Lung microvascular endothelial cell (primary cell): Measurements from ENCODE around the gene LRRFIP1. TPM values are rescaled to one million over a fixed set of nuclear protein-coding genes. Genes with fewer than 3 reads are reported as not detected.

Source experiments
- DNase-seq, 2 donors: peaks; one replicate each; pipeline versions ENCODE4 v3.0.0 to v3.0.0-alpha.2; 2010; ENCODE audit warnings: low read depth in 2 of 2
- total RNA-seq: library from RNA; depleted of rRNA; stranded (reverse); fragments of >200 nt; gene quantifications from 2 replicates; pipeline ENCODE4 v1.2.1, GENCODE V29; 2014

Gene LRRFIP1
- total RNA-seq, 1 donor from 2014 or later, result 89.3 TPM

DNA sequence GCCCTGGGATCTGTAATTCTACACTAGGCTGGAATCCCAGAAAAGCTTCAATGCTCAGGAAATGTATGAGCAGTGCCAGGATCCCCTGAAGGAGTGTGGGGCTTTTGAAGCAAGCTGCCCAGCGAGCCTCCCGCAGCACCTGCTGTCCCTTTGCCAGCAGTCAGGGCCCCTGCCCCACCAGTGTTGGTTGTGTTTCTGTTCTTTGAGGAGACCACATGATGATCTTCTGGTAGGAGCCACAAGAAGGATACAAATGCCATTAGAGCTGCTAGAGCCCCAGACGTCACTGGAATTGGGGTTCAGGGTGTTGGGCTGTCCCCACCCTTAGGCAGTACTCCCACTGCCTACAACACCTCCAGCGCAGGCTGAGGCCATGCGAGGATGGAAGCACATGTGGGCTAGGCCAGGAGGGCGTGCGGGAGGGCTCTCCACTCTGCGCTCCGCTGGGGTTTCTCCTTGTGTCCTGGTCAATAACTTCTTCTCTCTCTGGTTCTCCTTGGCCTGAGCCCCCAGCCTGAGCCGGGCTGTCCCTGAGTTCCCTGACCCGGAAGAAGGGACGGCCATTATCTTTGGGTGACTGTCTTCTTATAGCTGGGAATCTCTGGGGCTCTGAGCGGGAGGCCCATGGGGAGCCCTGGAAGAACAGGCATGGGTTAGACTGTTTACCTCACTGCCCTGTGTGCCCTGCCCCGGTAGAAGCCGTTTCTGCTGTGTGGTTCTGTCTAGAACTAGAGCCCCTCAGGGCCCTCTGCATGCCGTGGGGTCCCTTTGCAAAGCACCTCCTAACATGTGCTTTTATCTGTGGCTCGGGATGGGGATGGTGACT is 73.9 kb downstream of the LRRFIP1 start:
- no peak for DNase-seq

DNA sequence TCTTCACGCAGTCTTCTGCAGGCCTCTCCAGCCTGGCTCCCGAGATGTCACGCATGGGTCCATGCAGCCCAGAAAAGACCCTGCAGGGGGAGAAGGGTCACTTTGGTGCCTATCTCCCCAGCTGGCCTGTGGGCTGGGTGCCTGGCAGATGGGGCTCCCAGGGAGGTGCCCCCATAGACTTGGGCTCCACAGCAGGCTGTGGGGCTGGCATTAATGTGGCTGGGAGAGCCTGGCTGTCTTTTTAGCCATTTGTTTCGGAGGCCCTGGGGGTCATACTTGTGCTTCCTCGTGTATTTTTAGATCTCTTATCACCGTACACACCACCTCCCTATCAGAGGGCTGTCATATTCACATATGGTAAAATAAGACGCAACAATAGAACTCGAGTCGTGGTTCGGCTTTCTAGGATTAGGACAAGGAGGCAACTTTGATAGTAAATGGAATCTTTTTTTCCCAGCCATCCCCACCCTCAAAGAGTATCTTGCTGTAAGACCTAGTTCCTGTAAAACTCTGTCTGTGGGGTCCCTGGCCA is 74.5 kb downstream of the LRRFIP1 start:
- no peak for DNase-seq

DNA sequence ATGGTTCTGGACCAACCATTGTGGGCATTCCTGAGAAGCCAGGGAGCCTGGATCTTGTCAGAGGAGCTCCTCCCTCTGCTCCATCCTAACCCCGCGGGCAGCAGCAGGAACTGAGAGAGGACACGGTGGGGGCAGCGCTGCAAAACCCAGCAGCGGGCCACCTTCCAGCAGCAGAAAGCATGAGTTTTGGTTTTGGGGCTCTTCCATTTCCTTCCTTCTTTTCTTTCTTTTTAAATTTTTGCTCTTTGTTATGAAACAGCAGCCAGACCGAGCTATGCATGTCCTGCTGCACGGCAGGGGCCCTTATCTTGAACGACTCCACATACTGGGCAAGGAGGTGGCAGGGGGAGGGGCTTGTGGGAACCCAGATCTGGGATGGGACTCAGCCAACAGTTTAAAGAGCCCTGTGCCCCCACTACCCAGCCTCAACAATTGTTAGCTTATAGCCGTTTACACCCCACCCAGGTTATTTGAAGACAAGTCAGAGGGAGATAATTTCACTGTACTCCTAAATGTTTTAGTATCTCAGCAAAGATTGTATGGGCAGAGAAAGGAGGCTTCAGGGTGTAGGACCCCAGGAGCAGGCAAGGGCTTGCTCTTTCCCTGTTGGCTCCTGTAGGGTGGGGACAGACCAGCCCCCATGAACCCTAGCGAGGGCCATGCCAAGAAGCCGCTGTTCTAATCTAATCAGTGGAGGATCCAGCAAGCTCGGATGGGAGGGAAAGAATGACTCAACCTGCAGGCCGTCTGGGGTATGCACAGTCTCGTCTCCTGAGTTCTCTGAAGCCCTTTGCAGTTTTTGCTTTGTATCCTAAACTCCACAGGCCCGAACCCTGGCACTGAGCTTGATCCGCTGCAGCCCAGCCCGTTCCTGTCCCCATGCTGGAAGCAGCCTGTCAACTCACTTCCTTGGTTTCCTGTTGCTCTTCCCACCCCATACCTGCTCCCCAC is 75.3 kb downstream of the LRRFIP1 start:
- DNase-seq, result peak; percentile 55 to 71

DNA sequence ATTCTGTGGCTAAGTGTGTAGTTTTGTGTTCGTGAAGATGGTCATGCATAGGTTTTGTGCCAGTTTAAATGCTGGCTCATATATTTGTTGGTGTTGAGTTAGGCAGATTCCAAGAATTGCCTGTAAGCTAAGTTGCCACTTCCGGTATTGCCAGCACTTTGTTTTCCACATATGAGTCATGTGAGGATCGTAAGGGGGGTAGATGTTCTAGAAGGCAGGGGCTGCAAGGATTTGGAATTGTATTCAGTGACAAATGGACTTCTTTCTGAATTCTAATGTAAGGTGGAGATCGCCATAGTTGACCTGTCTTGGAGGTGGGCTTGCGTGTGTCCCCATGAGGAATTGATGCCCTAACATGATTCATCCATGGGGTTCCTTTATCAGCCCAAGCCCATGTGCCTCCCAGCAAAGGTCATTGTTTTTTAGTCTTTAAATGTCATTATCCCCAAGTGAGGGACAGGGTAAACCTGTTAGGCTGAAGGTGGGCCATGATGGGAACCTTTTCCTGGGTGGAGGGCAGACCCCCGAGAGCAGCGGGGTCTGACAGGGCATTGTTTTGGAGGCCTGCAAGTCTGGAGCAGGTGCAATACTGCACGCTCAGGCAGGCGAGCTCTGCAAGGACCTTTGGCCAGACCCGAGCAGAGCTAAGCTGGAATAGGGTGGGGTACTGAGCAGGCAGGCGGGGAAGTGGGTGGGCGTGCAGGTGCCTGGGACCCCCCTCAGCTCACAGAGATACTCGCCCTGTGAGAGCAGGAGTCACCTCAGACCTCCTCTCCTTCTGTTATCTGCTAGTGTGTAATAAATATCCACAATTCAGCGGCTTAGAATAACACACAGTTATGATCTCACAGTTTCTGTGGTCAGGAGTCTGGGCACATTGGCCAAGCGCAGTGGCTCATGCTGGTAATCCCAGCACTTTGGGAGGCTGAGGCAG is 77.4 kb downstream of the LRRFIP1 start:
- DNase-seq, result peak in 1 of 2 donors; percentile 62

DNA sequence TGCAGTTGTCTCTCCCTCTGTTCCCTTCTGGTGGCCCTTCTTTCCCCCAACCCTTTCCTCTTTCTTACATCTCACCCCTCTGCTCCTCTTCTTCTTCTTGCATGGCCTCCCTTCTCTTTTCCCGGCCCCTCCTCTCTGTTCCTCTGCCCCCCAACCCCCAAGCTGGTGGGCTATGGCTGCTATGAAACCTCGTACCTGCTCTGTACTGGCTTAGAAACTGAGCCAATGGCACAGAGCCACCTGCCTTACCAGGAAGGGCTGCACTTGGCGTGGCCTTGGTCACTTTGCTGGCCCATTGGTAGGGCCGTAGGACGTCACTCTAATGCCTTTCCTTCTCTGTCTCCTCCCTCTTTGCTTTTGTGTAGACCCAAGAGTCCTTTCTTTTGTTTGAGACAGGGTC is 78.9 kb downstream of the LRRFIP1 start:
- no peak for DNase-seq

DNA sequence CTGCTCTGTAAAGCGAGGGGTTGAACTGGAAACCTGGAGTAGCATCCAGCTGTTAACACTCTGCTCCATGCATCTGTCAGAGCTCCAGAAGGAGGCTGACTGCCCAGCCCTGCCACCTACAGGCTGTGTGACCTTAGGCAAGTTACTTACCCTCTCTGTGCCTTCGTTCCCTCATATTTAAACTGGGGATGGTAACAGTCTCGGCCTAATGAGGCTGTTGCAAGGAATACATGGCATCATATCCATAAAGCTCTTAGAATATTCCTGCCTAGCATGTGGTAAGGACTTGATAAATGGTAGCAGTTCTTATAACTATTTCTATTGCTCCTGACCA is 80.6 kb downstream of the LRRFIP1 start:
- no peak for DNase-seq

DNA sequence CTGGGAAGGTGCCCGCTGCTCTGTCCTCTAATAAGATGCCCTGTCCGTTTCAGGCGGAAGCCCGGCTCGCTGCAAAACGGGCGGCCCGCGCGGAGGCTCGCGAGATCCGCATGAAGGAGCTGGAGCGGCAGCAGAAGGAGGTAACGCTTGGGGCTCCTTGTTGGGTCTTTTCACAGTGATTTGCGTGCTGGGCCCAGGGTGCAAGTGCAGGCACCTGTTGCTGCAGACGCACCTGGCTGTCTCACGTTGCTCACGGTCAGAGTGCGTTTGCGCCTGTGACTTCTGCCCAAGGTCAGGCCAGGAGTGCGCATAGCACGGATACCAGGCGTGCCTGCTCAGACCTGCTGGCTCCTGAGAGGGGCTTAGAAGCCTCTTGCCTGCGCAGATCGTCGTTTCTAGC is 81.1 kb downstream of the LRRFIP1 start:
- DNase-seq, result no peak

DNA sequence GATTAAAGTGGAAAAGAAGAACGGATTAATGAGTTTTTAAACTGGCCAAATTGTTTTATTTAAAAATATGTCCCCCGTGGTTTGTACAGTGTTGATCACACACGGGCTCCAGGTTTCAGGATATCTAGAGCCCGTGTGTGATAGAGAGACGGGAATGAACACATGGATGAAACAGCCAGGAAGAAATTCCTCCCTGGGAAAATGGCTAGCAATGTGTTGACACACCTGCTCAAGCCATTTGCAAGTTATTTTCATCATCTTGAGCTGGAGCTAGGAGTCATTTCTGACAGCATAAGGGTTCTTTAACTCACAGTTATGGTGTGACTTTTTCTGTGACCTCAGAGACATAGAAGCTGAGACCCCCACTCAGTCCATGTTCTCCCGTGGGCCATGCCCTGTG is 81.6 kb downstream of the LRRFIP1 start:
- DNase-seq, result no peak

DNA sequence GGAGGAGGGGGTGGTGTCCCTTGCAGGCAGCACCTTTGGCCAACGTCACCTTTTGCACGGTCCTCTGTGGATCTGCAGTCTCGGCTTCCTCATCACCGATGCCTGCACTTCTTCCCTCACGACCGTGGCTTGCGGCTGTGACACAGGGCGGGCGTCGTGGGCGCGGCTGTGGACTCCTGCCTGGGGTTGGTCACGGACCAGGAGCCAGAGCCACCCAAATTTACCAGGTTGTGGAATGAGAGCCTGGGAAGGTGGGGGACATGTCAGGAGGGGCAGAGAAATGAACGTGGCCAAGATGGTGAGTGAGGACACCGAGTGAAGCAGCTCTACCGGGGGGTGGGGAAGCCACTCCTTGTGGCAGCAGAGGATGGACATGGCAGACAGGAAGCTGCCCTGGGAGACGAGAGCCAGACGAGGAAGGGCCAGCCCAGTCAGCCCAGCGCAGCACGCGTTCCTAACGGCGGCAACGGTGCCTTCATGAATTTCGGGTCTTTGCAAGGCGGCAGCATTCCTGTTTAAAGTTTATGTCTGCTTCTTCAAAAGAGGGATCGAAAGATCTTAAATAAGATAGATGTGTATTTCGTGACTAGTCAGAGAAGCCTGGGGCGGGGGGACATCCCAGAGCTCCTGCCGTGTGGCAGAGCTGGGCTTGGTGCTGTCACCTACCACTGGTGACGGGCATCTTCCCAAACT is 84.2 kb downstream of the LRRFIP1 start:
- no peak for DNase-seq

DNA sequence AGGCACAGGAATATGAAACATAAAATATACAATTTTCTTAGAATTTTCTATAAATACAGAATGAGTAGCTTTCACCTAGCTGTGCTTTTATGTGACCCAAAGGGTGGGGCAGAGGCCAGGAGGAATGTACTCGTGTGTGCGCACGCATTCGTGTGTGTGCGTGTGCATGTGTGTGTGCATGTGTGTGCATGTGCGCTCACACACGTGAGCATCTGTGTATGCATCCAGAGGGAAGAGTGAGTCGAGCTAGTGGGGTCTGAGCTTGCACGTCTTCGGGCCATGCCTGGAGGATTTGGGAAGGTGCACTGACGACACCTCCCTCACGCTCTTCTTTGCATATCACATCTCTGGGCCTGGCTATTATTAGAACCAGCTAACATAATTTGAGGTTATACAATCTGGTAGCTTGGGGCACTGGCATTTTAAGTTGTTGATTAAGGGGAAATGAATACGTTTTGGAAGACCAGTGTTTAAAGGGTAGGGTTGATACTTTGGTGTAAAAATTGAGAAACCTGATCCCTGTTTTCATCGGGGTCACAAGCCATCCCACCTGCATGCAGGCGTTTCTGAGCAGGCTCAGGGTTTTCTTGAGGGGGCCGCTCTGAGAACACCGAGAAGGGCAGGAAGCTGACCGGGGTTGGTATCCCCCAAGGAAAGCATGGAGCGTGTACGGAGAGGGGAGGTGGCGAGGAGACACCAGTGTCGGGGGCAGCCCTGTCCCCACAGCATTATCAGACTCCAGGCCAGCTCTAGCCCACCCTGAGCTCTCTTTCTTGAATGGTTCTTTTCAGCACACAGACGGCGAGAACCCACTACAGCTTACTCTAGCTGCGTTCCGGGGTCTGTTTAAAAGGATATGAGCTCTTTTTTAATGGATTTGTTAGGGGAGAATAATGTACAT is 85.3 kb downstream of the LRRFIP1 start:
- no peak for DNase-seq

DNA sequence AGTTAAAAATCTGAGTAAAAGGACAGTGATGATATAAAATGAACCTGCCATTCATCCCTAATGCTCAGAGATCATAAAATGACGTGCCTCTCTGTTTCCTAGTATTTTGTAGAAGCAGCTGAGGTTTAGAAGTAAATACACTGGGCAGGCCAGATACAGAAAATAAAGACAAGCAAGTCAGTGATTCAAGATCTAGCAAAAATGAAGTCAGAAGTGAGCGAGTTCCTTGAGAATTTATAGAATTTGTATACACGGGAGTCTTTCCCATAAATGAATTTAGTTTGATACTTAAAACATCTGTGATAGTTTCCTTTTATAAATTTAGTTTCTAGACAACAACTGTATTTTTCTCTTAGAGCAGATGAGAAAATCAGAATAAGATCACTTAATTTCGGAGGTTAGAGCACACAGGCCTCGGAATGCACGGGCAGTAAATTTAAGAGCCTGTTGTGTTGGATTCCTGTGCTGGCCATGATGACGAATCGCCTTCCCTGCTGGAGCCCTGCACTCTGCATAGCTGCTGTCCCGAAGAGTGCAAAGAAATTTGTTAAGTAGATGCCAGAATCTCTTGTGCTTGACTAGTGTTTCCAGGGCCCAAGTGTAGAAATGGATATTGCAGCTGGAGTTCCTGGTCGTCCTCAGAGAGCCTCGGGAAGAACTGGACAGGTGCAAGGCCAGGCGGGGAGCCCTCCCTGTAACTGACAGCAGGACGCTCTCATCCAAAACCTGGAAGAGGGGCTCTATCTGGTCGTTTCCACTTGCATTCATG is 87.5 kb downstream of the LRRFIP1 start:
- peak; percentile 35 to 58 for DNase-seq

DNA sequence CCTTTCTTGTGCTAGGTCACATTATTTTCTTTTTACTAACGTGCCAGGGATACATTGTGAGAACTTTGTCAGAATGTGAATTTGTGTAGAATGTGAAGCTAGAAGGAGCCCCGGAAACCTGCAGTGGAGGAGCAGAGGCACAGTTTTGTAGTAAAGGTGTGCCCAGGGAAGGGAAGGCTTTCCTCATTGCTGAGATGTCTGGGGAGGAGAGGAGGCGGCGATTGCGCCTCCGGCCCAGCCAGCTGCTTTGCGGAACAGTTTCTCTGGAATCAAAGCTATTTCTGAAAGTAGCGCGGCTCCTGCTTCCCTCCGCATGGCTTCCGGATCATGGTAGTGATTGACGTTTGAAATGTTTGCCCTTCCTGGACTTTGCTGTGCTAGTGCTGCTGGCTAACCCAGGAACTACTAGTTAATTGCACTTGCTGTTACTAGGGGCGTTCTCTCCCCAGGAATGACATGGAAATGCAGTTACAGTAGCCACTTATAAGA is 88.1 kb downstream of the LRRFIP1 start:
- peak; percentile 62 to 87 for DNase-seq

DNA sequence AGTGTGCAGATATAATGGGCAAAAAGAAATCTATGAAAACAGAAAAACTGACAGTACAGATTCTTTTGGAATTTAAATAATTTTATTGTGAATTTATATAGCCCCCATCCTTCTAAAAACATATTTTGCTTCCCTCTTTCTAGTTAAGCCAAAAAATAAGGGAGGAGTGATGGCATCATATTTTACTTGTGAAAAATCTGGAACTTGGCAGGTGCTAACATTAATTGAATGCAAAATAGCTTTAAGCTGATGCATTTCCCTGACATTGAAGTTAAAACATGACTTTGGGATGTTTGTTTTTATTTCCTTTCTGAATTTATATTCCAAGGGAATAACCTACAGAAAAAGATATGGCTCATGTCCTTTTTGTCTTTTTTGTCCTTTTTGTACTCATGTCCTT is 88.6 kb downstream of the LRRFIP1 start:
- peak in 1 of 2 donors; percentile 36 for DNase-seq

DNA sequence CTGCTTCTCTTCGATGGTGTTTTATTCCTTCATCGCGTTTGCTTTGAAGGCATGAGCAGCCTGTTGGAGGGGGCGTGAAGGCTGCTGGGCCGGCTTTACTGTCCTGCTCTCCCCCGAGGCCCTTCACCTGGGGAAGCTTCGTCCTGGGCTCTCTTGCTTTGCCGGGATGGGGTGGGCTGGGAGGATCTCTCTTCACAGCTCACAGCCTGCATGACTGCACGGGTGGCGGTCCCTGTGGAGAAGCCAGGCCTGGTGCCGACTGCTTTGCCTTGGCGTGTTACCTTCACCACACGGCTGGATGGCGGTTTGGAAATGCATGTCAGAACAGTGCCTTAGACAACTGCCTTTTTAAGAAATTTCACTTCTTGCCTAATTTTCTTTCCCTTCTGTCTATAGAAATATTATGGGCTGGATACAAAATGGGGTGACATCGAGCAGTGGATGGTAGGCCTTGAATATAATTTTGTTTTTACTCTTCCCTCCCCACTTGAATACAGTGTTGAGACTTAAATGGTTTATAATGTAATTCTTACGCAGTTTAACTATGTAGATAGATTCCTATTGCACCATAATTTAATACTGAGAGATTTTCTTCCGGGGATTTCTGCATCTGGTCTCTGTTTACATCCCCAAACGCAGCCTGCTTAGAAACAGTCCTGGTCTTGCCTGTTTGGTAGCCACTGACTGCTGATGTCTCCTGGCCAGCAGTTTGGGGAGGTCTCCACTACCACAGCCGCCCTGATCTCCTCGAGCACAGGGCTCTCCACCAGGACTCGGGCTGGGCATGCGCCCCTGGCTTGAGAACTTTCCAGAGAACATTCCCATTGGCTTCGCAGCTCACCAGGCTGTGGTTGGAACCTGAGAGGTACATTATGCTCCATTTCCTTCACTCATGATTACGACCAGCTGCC is 90.2 kb downstream of the LRRFIP1 start:
- DNase-seq, result no peak

DNA sequence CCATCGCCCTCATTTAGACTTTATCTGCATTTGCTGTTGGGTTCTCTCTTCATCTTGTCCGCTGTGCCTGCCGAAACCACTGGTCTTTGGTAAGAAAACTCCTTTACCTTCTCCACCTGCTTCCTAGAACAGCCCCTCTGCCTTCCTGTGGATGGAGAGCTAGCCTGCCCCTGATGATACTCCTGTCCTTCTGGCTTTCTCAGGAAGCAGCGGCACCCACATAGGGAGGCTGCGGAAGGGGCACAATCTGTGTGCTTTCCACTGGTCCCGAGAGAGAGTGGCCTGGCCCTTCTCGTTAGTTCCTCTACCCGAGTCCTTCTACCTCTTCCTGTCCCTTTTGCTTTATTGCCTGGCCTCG is 90.9 kb downstream of the LRRFIP1 start:
- DNase-seq, result no peak

DNA sequence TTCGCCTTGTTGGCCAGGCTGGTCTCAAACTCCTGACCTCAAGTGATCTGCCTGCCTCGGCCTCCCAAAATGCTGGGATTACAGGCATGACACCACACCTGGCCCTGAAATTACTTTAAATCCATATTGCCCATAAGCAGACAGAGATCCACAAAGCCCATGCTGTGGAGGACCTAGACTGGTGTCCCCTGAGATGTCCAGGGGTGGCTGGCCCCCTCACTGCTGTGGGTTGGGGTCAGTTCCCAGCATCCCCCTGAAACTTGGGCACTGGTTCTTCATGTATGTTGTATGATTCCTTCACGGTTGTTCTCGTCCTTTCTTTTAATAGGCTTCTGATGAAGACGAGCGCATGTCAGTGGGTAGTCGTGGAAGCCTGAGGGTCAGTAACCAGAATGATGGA is 93.1 kb downstream of the LRRFIP1 start:
- no peak for DNase-seq

DNA sequence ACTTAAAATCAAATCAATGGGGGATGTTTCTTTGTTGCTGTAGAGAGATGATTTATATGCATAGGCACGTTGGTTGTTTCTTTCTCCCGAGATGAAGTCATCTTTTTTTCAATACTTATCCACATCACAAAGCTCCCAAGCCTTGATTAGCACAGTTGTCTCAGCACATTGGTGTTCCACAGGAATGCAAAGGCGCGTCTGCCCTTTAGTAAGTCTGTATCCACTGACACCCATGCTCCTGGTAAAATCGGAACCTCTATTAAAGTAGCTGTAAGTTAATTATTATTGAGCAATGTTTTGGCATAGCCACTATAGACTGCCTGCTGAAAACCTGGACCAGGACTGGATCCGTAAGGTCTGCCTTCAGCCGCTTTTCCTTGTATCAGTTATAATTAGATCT is 93.6 kb downstream of the LRRFIP1 start:
- DNase-seq, result no peak

DNA sequence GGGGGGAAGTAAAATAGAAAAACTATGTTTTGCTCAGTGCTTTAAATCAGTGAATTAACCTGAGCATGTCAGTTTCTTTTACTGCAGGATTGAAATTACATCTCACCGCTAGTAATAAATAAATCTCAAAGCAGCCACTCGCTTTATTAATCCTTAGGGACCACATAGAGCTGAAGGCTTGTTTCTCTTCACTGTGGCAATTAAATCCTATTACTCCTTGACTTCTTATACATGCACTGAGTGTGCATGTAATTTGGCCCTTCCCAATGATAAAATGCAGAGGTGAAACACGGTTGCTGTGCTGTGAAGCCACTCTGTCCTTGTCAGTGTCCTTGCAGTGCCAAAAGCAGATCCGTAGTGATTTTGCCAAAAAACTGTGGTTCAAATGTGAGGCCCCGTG is 94.1 kb downstream of the LRRFIP1 start:
- no peak for DNase-seq
